GM23248 (cell line): ENCODE data around the gene RBMS3. TPM values are rescaled to one million over a fixed set of nuclear protein-coding genes. Genes with fewer than 3 reads are reported as not detected.
"Not testable (repeated sequence)": the region's sequence is repeated elsewhere in the genome, so short reads cannot be mapped to it uniquely, and the experiment has no call there.

Experiments
- DNase-seq: peaks from one replicate; pipeline ENCODE4 v3.0.0-alpha.2; 2015
- H2AFZ ChIP-seq: fragments of 200-600 bp; sonication (generic); 2 replicates; pipeline ENCODE4 v1.6.1; 2016; ENCODE audit warnings: antibody characterized with exemption
- H3F3A ChIP-seq: fragments of 200-600 bp; sonication (generic); 2 replicates; pipeline ENCODE4 v1.6.1; 2016; ENCODE audit warnings: mild to moderate bottlenecking, antibody characterized with exemption, mixed run types; ENCODE audit not compliant: insufficient read depth
- H3K27ac ChIP-seq: fragments of 200-600 bp; sonication (generic); 2 replicates; pipeline ENCODE4 v1.5.1; 2016; ENCODE audit warnings: mild to moderate bottlenecking
- H3K27me3 ChIP-seq: fragments of 200-600 bp; sonication (generic); replicated peaks from 2 replicates; pipeline ENCODE4 v1.6.1; 2016; ENCODE audit warnings: mild to moderate bottlenecking; ENCODE audit not compliant: insufficient read depth
- H3K36me3 ChIP-seq: fragments of 200-600 bp; sonication (generic); 2 replicates; pipeline ENCODE4 v1.6.1; 2016; ENCODE audit warnings: low read depth, mild to moderate bottlenecking
- H3K4me1 ChIP-seq: fragments of 200-600 bp; sonication (generic); 2 replicates; pipeline ENCODE4 v1.6.1; 2016; ENCODE audit warnings: mild to moderate bottlenecking; ENCODE audit not compliant: insufficient read depth
- H3K4me2 ChIP-seq: fragments of 200-600 bp; sonication (generic); one replicate; pipeline ENCODE4 v1.6.1; 2016; ENCODE audit warnings: mild to moderate bottlenecking; ENCODE audit not compliant: unreplicated experiment
- H3K4me3 ChIP-seq: fragments of 200-600 bp; sonication (generic); 2 replicates; pipeline ENCODE4 v1.5.1; 2016; ENCODE audit warnings: mild to moderate bottlenecking
- H3K79me2 ChIP-seq: fragments of 200-600 bp; sonication (generic); 2 replicates; pipeline ENCODE4 v1.6.1; 2016; ENCODE audit warnings: mild to moderate bottlenecking; ENCODE audit not compliant: insufficient read depth
- H3K9ac ChIP-seq: fragments of 200-600 bp; sonication (generic); 2 replicates; pipeline ENCODE4 v1.6.1; 2016; ENCODE audit warnings: mild to moderate bottlenecking
- H3K9me2 ChIP-seq: fragments of 200-600 bp; sonication (generic); 2 replicates; pipeline ENCODE4 v1.6.1; 2016; ENCODE audit warnings: mixed run types, mild to moderate bottlenecking, moderate library complexity; ENCODE audit not compliant: insufficient read depth
- H3K9me3 ChIP-seq: fragments of 200-600 bp; sonication (generic); one replicate; pipeline ENCODE4 v1.6.1; 2017; ENCODE audit warnings: low read depth
- H4K20me1 ChIP-seq: fragments of 200-600 bp; sonication (generic); 2 replicates; pipeline ENCODE4 v1.6.0; 2016; ENCODE audit not compliant: insufficient read depth
- EZH2 ChIP-seq: fragments of 200-600 bp; sonication (generic); IDR thresholded peaks from 2 replicates; pipeline ENCODE4 v1.6.1; 2018; ENCODE audit warnings: antibody characterized with exemption, mild to moderate bottlenecking; ENCODE audit not compliant: insufficient read depth, poor library complexity, severe bottlenecking
- EZH2phosphoT487 ChIP-seq: fragments of 200-600 bp; sonication (generic); IDR thresholded peaks from 2 replicates; pipeline ENCODE4 v1.6.1; 2018; ENCODE audit warnings: antibody characterized with exemption, moderate library complexity, mild to moderate bottlenecking, low read depth; ENCODE audit not compliant: insufficient read depth
- WGBS, 2 experiments: methylation state at CpG; one replicate each; pipeline ENCODE4 v1.1.6; 2015 to 2017; ENCODE audit warnings: low lambda C conversion rate in 2 of 2, low coverage in 1 of 2; ENCODE audit errors: missing lambda C conversion rate in 2 of 2; 5-methylcytosine and 5-hydroxymethylcytosine counted together
- in situ Hi-C: fragments of 300-500 bp; cut with MboI; formaldehyde crosslinking; loops from 2 replicates; pipeline ENCODE4 v1.15.0; 2020
- polyA plus RNA-seq: library from polyadenylated mRNA; unstranded; fragments of >200 nt; fragmentation: Nextera tagmentation; extraction: Ambion mirVana; gene quantifications from 2 replicates; pipeline ENCODE4 v1.2.1, GENCODE V29; 2016
- total RNA-seq: library from RNA; depleted of rRNA; stranded (reverse); fragments of >200 nt; shearing (Covaris generic); gene quantifications from 2 replicates; pipeline ENCODE4 v1.2.3, GENCODE V29; 2014

RBMS3 gene
- total and polyA plus RNA-seq, 2 experiments from 2014 or later, result 40.0 to 94.3 TPM

- TF ChIP-seq EZH2, result no peak
- TF ChIP-seq EZH2phosphoT487, result no peak
- Histone ChIP-seq H3K9me3 (no peaks in the 10 kb centered on the region), H3K79me2 (no peaks in the 10 kb centered on the region), H3K4me3 (no peak overlapping the region), H3K9me2 (no peaks in the 10 kb centered on the region), H3K36me3 (no peaks in the 10 kb centered on the region), H3K4me1 (peaks cover 11% of the 10 kb centered on the region), H3K9ac (no peak overlapping the region), H2AFZ (no peak overlapping the region), H3K4me2 (no peak overlapping the region), H3F3A (no peaks in the 10 kb centered on the region), H3K27me3 (no peaks in the 10 kb centered on the region), H4K20me1 (no peaks in the 10 kb centered on the region), H3K27ac (no peak overlapping the region)
- 97 to 99% methylated on average over 4 of the region's 4 CpGs for WGBS, 2 experiments
- DNase-seq, result no peak
- in situ Hi-C loops, result no loop called here
Observed at GRCh38 chr3:29802057-29802456, 521.2 kb downstream of the RBMS3 start.

- H4K20me1 ChIP-seq, result no peaks in the 10 kb centered on the region
- H2AFZ ChIP-seq, result no peak overlapping the region
- H3K79me2 ChIP-seq, result no peaks in the 10 kb centered on the region
- TF ChIP-seq EZH2phosphoT487 (no peak), EZH2 (no peak)
- H3K36me3 ChIP-seq, result no peaks in the 10 kb centered on the region
- peaks cover 20% of the 10 kb centered on the region for H3K4me1 ChIP-seq
- no peaks in the 10 kb centered on the region for H3K27me3 ChIP-seq
- no peak overlapping the region for H3K4me3 ChIP-seq
- H3K27ac ChIP-seq, result no peak overlapping the region
- no peak overlapping the region for H3K4me2 ChIP-seq
- in situ Hi-C loops, result no loop called here
- DNase-seq, result no peak
- H3F3A ChIP-seq, result peaks cover 12% of the 10 kb centered on the region; the same call in 1 of the 2 replicates
- no peaks in the 10 kb centered on the region for H3K9me3 ChIP-seq
- no peaks in the 10 kb centered on the region for H3K9me2 ChIP-seq
- no peak overlapping the region for H3K9ac ChIP-seq
Observed at GRCh38 chr3:29804044-29804443, 523.2 kb downstream of the RBMS3 start.

GRCh38 chr3:29805757-29806156, 524.9 kb downstream of the RBMS3 start:
- H2AFZ ChIP-seq, result no peak overlapping the region
- H3K4me2 ChIP-seq, result no peak overlapping the region
- DNase-seq, result peak; percentile 37
- H3K27ac ChIP-seq, result no peak overlapping the region
- no peak overlapping the region for H3K4me3 ChIP-seq
- H3K9me2 ChIP-seq, result no peaks in the 10 kb centered on the region
- in situ Hi-C loops, result no loop called here
- no peaks in the 10 kb centered on the region for H3K9me3 ChIP-seq
- H4K20me1 ChIP-seq, result no peaks in the 10 kb centered on the region
- no peaks in the 10 kb centered on the region for H3K27me3 ChIP-seq
- TF ChIP-seq EZH2 (no peak), EZH2phosphoT487 (no peak)
- WGBS, 2 experiments, result 37 to 42% methylated on average over 1 of the region's 1 CpG
- no peak overlapping the region for H3K9ac ChIP-seq
- peaks cover 12% of the 10 kb centered on the region; the same call in 1 of the 2 replicates for H3F3A ChIP-seq
- H3K36me3 ChIP-seq, result no peaks in the 10 kb centered on the region
- H3K4me1 ChIP-seq, result peaks cover 20% of the 10 kb centered on the region
- no peaks in the 10 kb centered on the region for H3K79me2 ChIP-seq

GRCh38 chr3:29808324-29808723, 527.5 kb downstream of the RBMS3 start:
- in situ Hi-C loops, H3K79me2 ChIP-seq, H4K20me1 ChIP-seq, H3K4me2 ChIP-seq, H3K9ac ChIP-seq, H3K27ac ChIP-seq, H3K27me3 ChIP-seq, H3K9me2 ChIP-seq, H3K36me3 ChIP-seq, H3K9me3 ChIP-seq, H3K4me3 ChIP-seq, H2AFZ ChIP-seq, DNase-seq: not testable (repeated sequence)
- WGBS, 2 experiments, result 76 to 87% methylated on average over 3 of the region's 3 CpGs
- Histone ChIP-seq H3K4me1 (peaks cover 20% of the 10 kb centered on the region), H3F3A (peaks cover 12% of the 10 kb centered on the region; the same call in 1 of the 2 replicates)

- Histone ChIP-seq H3K9me2 (no peaks in the 10 kb centered on the region), H3K4me1 (peaks cover 25% of the 10 kb centered on the region), H4K20me1 (no peaks in the 10 kb centered on the region), H3K27ac (peak overlapping the region; percentile 53), H3K36me3 (no peaks in the 10 kb centered on the region), H3K9me3 (no peaks in the 10 kb centered on the region), H3K79me2 (0 out of 2 replicates have a peak, but pooled peaks cover 8% of the 10 kb centered on the region), H3K4me3 (no peak overlapping the region), H3F3A (peaks cover 26% of the 10 kb centered on the region), H3K4me2 (peak overlapping the region; percentile 66), H2AFZ (no peak overlapping the region), H3K9ac (no peak overlapping the region), H3K27me3 (no peaks in the 10 kb centered on the region)
- TF ChIP-seq EZH2phosphoT487 (no peak), EZH2 (no peak)
- peak; percentile 72 for DNase-seq
- in situ Hi-C loops, result no loop called here
Observed at GRCh38 chr3:29822071-29822470, 541.2 kb downstream of the RBMS3 start.
